ENCODE measurements around the gene NPDC1.

Gene NPDC1

DNA sequence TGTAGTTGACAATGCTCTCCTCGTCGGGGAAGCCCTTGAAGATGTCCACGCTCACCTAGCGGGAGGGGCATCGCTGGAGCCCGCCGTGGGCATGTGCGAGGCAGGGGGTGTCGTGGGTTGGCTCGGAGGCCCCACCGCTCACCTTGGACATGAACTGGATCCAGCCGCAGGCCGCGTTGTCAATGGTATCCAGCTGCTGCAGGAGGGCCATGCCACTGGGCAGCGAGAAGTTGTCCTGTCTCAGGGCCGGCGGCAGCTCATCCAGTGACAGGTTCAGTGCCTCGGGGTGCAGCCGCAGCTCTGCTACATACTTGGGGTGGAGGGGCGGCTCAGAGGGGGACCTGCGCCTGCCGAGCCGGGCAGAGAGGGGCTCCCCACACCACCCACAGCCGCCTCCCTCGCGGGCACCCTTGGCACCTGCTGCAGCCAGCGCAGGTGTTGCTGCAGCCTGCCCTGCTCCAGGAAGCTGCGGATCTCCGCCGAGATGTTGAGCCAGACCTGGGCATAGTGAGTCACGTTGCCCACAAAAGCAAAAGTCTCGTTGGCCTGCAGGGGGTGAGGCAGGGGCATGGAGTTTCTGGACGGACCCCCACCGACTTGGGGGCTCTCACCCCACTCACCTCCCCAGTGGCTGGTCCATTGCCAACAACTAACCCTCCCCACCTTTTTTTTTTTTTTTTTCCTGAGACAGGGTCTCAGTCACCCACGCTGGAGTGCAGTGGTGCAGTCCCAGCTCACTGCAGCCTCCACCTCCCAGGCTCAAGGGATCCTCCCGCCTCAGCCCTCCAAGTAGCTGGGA is 27.0 kb downstream of the NPDC1 start:
- Histone ChIP-seq H3K27ac (no peak overlapping the region), H3K4me3 (no peak overlapping the region)

GRCh38 chr9:137017791-137018497 is 28.0 kb downstream of the NPDC1 start:
- H3K27ac ChIP-seq = no peak overlapping the region

GRCh38 chr9:137017071-137017470 is 28.9 kb downstream of the NPDC1 start:
- Histone ChIP-seq H3K4me3 (no peak overlapping the region), H3K27ac (no peak overlapping the region)

More at GRCh38 chr9:137017791-137018497, 28.0 kb downstream of the NPDC1 start:
- H3K4me3 ChIP-seq = no peak overlapping the region

GRCh38 chr9:137016436-137016835 is 29.5 kb downstream of the NPDC1 start:
- Histone ChIP-seq H3K4me3 (no peak overlapping the region), H3K27ac (no peak overlapping the region)

GRCh38 chr9:137015976-137016375 is 30.0 kb downstream of the NPDC1 start:
- no peak overlapping the region for H3K27ac ChIP-seq
- no peak overlapping the region for H3K4me3 ChIP-seq

GRCh38 chr9:137015540-137015930 is 30.4 kb downstream of the NPDC1 start:
- Histone ChIP-seq H3K27ac (no peak overlapping the region), H3K4me3 (no peak overlapping the region)

GRCh38 chr9:137014776-137015539 is 31.0 kb downstream of the NPDC1 start:
- Histone ChIP-seq H3K27ac (no peak overlapping the region), H3K4me3 (no peak overlapping the region)

DNA sequence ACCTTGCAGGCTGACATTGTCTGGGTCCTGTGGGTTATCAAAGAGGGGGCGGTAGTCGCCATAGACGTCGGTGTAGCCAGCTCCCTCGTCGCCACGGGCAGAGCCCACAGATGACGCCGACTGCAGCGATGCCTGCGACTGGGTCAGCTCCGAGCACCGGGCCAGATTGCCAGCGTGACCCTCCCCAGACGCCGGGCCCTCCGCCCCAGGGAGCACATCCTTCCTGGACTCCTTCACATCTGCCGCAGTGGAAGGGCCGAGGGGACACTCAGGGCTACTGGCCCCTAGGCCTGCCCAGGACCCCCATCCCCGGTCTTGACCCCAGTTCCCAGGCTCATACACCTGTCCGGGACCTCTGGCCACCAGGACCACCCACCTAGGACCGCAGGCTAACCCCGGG is 31.8 kb downstream of the NPDC1 start:
- no peak overlapping the region for H3K4me3 ChIP-seq
- no peak overlapping the region for H3K27ac ChIP-seq

DNA sequence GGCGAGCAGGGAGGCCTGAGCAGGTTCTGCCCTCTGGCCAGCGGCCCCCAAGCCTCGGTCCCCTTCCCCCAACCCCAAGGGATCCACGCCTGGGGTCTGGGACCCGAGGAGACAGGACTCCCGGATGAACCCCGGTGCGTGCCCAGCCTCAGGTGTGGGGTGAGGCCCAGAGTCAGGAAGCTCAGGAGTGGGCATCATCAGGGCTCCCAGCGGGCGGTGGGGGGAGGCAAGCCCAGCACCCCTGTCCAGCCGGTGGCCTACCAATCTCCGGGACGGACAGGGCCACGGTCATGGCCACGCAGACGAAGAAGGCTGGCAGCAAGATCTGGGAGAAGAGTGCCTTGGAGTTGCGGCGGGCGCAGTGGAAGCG is 32.4 kb downstream of the NPDC1 start:
- no peak overlapping the region for H3K4me3 ChIP-seq
- H3K27ac ChIP-seq = no peak overlapping the region

DNA sequence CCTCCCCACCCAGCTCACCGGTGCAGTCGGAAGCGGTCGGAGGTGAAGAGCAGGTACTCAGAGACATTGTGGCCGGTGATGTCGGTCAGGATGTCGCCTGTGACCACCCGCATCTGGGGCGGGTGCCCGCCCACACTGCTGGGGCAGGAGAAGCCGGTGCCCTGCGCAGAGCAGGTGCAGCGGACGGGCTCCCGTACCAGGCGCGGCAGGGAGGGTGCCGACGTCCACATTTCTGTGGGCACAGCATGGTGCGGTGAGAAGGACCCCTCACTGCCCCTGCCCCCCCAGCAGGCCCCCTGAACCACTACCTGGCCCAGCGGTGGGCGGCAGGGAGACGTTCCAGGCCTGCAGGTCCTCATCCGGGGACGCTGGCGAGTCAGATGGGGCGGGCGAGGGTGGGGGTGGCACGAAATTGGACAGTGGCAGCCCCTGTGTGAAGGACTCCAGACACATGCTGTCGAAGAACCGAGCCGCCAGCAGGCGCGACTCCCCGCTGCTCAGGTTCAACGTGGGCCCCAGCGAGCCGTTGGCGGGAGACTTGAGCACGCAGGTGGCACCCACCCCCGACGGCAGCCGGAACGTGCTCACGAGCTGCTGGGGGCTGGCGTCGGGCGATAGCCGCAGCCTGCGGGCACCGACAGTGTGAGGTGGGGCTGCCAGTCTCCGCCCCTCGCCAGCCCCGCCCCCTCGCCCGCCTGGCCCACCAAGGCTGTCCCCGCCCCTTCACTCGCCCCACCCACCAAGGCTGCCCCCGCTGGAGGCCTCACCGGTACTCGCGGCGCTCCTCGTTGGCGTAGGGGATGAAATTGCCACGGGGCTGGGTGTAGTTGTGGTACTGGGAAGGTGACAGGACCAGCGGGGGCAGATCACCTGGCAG is 33.0 kb downstream of the NPDC1 start:
- Histone ChIP-seq H3K4me3 (no peak overlapping the region), H3K27ac (no peak overlapping the region)

DNA sequence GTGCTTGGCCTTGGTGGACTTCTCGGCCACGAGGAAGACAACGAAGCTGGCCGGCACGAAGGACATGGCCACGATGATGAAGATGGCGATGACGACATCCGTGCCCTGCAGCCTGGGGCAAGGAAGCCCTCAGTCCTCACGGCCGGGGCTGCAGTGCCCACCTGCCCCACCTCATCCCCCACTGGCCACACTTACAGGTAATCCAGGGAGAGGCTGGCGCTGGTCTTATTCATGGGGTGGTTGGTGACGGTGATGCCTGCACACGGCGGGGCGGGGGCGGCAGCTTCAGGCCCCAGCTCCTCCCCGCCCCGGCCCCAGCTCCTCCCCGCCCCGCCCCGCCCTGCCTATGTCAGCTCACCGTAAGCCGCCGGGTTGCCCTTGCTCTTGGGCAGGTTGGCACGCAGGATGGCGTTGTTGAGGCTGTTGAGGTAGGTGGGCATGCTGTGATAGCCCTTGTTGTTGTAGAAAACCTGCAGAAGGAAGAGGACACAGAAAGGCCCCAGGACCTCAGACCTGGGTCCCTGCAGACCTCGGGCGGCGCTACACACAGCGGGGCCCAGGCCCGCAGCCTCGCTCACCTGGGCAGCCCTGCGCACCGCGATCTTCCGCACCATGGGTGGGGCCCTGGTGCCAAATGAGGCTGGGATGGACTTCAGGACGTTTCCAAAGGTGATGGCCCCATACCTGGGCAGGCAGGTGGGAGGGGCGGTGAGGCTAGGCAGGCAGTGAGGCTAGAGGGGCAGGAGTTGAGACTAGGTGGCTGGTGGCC is 33.9 kb downstream of the NPDC1 start:
- Histone ChIP-seq H3K27ac (no peak overlapping the region), H3K4me3 (no peak overlapping the region)

DNA sequence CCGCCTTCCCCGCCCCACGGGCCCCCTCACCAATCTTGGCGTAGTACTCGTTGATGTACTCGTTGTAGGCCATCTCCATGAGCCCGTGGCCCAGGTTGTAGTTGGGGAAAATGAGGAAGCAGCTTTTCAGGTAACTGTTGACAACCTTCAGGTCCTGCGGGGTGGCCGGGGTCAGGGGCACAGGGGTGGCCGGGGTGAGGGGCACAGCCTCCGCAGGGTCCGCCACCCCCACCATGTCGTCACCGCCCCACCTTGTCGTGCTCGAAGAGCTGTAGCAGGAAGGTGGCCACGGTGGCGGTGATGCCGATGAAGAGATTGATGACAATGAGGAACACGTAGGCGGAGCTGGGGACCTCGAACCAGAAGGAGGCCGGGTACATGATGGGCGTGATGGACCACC is 34.8 kb downstream of the NPDC1 start:
- Histone ChIP-seq H3K4me3 (no peak overlapping the region), H3K27ac (no peak overlapping the region)

- Histone ChIP-seq H3K4me3 (no peak overlapping the region), H3K27ac (no peak overlapping the region)
These were observed 35.8 kb downstream of the NPDC1 start for GRCh38 chr9:137009938-137010732.

- H3K27ac ChIP-seq = no peak overlapping the region
These were observed 36.8 kb downstream of the NPDC1 start for GRCh38 chr9:137009217-137009616.

GRCh38 chr9:137008312-137008711 is 37.7 kb downstream of the NPDC1 start:
- Histone ChIP-seq H3K4me3 (no peak overlapping the region), H3K27ac (no peak overlapping the region)

More at GRCh38 chr9:137009217-137009616, 36.8 kb downstream of the NPDC1 start:
- no peak overlapping the region for H3K4me3 ChIP-seq

- no peak overlapping the region for H3K27ac ChIP-seq
- H3K4me3 ChIP-seq = no peak overlapping the region
These were observed 38.1 kb downstream of the NPDC1 start for GRCh38 chr9:137007816-137008270.

DNA sequence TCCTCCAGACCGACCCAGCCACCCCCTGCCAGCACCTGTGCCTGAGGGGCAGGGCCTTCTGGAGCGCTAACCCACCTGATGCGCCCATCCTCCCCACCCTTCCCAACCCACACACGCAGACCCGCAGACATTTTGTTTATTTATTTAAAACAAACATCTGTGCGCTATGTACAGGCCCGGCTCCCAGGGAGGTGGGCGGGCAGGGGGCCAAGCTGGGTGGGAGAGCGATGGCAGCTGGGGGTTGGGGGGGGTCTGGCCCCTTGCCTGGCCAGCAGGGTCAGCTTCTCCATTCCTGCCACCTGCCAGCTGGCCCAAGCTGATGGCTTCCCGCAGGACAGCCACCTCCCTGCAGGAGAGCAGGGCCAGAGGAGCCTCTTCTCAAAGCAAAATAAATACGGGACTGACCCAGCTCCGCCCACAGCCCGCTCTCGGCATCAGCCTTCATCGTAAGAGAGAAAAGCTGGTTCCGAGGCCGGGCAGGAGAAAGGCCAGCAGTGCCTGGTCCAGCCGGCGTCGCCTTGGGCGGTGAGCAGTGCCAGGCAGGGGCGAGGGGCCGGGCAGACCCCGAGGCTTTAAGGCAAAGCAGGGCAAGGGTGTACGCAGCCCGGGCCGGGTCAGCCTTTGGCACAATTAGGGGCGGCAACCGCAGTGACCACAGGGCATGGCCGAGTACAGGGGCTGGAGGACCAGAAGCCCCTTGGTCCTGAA is 38.7 kb downstream of the NPDC1 start:
- Histone ChIP-seq H3K27ac (no peak overlapping the region), H3K4me3 (no peak overlapping the region)

Measured in skin epidermis (tissue), 12 donors.